ENCODE measurements around the gene HIP1R.

HIP1R gene

DNA sequence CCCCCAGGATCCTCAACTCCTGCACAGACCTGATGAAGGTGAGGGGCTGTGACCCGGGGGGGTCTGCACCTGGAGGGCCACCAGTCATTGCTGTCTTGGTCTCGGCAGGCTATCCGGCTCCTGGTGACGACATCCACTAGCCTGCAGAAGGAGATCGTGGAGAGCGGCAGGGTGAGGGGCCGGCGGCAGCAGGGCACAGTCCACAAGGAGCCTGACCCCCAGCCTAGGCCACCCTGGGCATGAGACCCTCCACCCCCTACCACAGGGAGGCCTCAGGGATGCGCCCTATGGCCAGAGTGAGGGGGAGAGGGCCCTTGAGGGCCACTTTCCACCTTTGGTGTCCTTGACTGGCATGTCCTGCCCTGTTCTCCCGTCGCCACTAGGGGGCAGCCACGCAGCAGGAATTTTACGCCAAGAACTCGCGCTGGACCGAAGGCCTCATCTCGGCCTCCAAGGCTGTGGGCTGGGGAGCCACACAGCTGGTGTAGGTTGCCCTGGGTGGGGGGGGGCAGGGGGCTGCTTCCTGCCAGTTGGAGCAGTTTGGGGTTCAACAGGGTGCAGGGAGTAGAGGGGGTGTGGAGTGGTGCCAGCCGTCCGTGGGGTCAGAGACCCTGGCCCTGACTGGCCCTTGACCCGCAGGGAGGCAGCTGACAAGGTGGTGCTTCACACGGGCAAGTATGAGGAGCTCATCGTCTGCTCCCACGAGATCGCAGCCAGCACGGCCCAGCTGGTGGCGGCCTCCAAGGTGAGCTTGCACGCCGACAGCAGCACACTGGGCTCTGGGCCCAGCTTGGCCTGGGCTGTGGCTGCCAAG lies 25.0 kb downstream of the HIP1R start:
- H3K4me3 ChIP-seq (ENCODE audit: control insufficient read depth, low read depth, low read length): no peak overlapping the region
- TF ChIP-seq, protein P1, sequence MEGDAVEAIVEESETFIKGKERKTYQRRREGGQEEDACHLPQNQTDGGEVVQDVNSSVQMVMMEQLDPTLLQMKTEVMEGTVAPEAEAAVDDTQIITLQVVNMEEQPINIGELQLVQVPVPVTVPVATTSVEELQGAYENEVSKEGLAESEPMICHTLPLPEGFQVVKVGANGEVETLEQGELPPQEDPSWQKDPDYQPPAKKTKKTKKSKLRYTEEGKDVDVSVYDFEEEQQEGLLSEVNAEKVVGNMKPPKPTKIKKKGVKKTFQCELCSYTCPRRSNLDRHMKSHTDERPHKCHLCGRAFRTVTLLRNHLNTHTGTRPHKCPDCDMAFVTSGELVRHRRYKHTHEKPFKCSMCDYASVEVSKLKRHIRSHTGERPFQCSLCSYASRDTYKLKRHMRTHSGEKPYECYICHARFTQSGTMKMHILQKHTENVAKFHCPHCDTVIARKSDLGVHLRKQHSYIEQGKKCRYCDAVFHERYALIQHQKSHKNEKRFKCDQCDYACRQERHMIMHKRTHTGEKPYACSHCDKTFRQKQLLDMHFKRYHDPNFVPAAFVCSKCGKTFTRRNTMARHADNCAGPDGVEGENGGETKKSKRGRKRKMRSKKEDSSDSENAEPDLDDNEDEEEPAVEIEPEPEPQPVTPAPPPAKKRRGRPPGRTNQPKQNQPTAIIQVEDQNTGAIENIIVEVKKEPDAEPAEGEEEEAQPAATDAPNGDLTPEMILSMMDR (IDR thresholded peaks at IDR 0.05; ENCODE audit: control insufficient read depth, insufficient read depth, low read depth, low read length, missing control alignments): peak; percentile 92
- no peak for DNase-seq (ENCODE audit: low read depth)

DNA sequence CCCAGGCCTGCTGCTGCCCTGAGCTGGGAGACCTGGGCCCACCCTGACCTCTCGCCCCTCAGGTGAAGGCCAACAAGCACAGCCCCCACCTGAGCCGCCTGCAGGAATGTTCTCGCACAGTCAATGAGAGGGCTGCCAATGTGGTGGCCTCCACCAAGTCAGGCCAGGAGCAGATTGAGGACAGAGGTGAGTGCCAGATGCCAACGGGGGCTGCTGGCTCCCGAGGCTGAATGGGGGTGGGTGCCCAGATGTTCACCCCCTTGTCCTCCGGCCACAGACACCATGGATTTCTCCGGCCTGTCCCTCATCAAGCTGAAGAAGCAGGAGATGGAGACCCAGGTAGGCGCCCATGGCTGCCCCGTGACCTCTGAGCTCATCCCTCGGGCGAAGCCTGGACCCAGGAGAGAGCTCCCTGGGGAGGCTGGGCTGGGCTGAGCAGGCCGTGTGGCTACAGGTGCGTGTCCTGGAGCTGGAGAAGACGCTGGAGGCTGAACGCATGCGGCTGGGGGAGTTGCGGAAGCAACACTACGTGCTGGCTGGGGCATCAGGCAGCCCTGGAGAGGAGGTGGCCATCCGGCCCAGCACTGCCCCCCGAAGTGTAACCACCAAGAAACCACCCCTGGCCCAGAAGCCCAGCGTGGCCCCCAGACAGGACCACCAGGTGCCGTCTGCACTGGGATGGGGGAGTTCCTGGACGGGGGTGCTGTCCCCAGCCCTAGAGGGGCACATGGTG lies 25.8 kb downstream of the HIP1R start:
- DNase-seq (ENCODE audit: low read depth): no peak
- H3K4me3 ChIP-seq (ENCODE audit: control insufficient read depth, low read depth, low read length): no peak overlapping the region
- TF ChIP-seq, protein P1 (IDR thresholded peaks at IDR 0.05; ENCODE audit: control insufficient read depth, insufficient read depth, low read depth, low read length, missing control alignments): no peak

DNA sequence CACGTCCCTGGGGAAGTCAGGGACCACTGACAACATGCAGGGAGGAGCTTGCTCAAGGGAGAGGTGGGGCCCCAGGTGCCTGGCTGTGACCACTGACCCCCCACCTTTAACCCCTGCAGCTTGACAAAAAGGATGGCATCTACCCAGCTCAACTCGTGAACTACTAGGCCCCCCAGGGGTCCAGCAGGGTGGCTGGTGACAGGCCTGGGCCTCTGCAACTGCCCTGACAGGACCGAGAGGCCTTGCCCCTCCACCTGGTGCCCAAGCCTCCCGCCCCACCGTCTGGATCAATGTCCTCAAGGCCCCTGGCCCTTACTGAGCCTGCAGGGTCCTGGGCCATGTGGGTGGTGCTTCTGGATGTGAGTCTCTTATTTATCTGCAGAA lies 26.3 kb downstream of the HIP1R start:
- DNase-seq (ENCODE audit: low read depth): no peak
- no peak overlapping the region for H3K4me3 ChIP-seq (ENCODE audit: control insufficient read depth, low read depth, low read length)
- TF ChIP-seq, protein P1 (IDR thresholded peaks at IDR 0.05; ENCODE audit: control insufficient read depth, insufficient read depth, low read depth, low read length, missing control alignments): no peak

DNA sequence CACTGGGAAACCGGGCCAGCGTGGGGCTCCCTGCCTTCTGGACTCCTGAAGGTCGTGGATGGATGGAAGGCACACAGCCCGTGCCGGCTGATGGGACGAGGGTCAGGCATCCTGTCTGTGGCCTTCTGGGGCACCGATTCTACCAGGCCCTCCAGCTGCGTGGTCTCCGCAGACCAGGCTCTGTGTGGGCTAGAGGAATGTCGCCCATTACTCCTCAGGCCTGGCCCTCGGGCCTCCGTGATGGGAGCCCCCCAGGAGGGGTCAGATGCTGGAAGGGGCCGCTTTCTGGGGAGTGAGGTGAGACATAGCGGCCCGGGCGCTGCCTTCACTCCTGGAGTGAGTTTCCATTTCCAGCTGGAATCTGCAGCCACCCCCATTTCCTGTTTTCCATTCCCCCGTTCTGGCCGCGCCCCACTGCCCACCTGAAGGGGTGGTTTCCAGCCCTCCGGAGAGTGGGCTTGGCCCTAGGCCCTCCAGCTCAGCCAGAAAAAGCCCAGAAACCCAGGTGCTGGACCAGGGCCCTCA lies 26.9 kb downstream of the HIP1R start:
- DNase-seq (ENCODE audit: low read depth): no peak
- H3K4me3 ChIP-seq (ENCODE audit: control insufficient read depth, low read depth, low read length): no peak overlapping the region
- TF ChIP-seq, protein P1 (IDR thresholded peaks at IDR 0.05; ENCODE audit: control insufficient read depth, insufficient read depth, low read depth, low read length, missing control alignments): no peak

DNA sequence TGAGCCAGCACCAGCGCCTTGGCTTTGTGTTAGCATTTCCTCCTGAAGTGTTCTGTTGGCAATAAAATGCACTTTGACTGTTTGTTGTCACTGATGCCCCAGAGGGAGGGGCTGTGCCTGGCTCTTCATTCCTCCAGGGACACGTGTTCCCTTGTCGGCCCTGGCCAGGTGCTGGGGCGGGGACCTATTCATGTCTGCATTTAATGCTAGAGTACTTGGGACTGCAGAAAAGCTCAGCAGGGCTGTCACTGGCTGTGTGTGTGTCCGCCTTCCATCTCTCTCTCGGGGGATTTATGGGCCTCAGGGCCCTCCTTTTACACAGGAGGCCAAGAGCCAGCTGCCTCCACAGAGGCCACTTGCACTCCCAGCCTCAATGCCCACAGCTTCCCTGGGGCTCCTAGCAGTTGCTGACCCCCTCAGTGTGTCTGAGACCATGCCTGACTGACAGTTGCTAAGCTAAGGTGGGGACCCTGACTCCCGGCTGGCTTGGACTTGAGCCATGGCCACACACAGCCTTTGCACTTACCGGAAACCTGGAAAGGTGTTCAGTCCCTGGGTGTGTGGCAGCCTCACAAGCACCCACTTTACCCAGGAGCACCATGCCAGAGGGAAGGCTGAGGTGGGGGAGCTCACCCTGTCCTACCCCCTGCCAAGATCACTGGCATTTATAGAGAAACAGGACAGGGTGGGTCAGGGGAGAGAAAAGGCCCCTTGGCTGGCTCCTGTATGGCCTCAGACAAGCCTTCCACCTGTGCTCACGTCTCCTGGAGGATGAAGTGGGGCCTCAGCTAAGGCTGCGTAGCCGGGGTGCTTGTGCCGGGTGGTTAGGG lies 27.8 kb downstream of the HIP1R start:
- no peak overlapping the region for H3K4me3 ChIP-seq (ENCODE audit: control insufficient read depth, low read depth, low read length)
- DNase-seq (ENCODE audit: low read depth): no peak

DNA sequence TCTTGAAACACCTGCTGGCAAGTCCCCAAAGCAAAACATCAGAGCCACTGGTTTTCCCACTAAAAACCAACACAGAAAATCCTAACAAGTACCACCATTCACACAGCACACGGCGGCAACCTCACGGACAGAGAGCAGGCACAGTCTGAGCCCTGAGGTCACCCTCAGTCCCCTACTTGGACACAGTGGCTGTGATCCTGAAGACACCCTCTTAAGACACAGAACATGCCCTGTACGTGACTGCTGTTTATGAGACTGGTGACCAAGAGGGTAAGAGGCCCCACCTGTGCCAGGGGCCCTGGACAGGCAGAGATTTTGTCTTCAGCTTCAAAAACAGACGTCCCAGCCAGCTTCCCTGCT lies 29.6 kb downstream of the HIP1R start:
- DNase-seq (ENCODE audit: low read depth): no peak
- TF ChIP-seq, protein P1 (IDR thresholded peaks at IDR 0.05; ENCODE audit: control insufficient read depth, insufficient read depth, low read depth, low read length, missing control alignments): no peak
- H3K4me3 ChIP-seq (ENCODE audit: control insufficient read depth, low read depth, low read length): no peak overlapping the region

More for the DNA sequence above, 27.8 kb downstream of the HIP1R start:
- TF ChIP-seq, protein P1 (IDR thresholded peaks at IDR 0.05; ENCODE audit: control insufficient read depth, insufficient read depth, low read depth, low read length, missing control alignments): no peak

Measured in AG09309 (cell line).